RWPE2 (cell line): ENCODE measurements around the gene TSFM.

ENCODE experiments used
- ATAC-seq: fragments of 200-7000 bp; cut with Tn5 transposase; 3 replicates; pipeline ENCODE4 v1.9.1; 2021; ENCODE audit warnings: low read depth
- DNase-seq: peaks from one replicate; pipeline ENCODE4 v3.0.0-alpha.2; 2020; ENCODE audit warnings: low spot score
- H3K27ac ChIP-seq: fragments of 450-650 bp; 2 replicates; pipeline ENCODE4 v1.5.1; 2017; ENCODE audit warnings: mild to moderate bottlenecking; ENCODE audit not compliant: poor library complexity, severe bottlenecking
- H3K27me3 ChIP-seq: fragments of 250-450 bp; sonication (Bioruptor Pico); 2 replicates; pipeline ENCODE4 v1.5.1; 2021; ENCODE audit warnings: mild to moderate bottlenecking, moderate library complexity; ENCODE audit not compliant: insufficient read depth, poor library complexity, severe bottlenecking
- H3K36me3 ChIP-seq: fragments of 250-450 bp; sonication (Bioruptor Pico); 2 replicates; pipeline ENCODE4 v1.5.1; 2020; ENCODE audit warnings: low read depth, mild to moderate bottlenecking, moderate library complexity
- H3K4me1 ChIP-seq: fragments of 250-450 bp; sonication (Bioruptor Pico); 2 replicates; pipeline ENCODE4 v1.5.1; 2021; ENCODE audit warnings: mild to moderate bottlenecking, moderate library complexity; ENCODE audit not compliant: insufficient read depth, poor library complexity, severe bottlenecking
- H3K4me3 ChIP-seq: fragments of 250-450 bp; sonication (Bioruptor Pico); 2 replicates; pipeline ENCODE4 v1.5.1; 2021; ENCODE audit warnings: mild to moderate bottlenecking, moderate library complexity; ENCODE audit not compliant: severe bottlenecking
- H3K9me3 ChIP-seq: fragments of 250-450 bp; sonication (Bioruptor Pico); 2 replicates; pipeline ENCODE4 v1.5.1; 2021; ENCODE audit warnings: mild to moderate bottlenecking, moderate library complexity; ENCODE audit not compliant: severe bottlenecking
- TF ChIP-seq, protein P1 (sequence below): fragments of 450-650 bp; IDR thresholded peaks from one replicate; pipeline ENCODE4 v1.5.1; 2017; ENCODE audit warnings: mild to moderate bottlenecking, moderate library complexity; ENCODE audit not compliant: poor library complexity, severe bottlenecking

Gene TSFM

DNA sequence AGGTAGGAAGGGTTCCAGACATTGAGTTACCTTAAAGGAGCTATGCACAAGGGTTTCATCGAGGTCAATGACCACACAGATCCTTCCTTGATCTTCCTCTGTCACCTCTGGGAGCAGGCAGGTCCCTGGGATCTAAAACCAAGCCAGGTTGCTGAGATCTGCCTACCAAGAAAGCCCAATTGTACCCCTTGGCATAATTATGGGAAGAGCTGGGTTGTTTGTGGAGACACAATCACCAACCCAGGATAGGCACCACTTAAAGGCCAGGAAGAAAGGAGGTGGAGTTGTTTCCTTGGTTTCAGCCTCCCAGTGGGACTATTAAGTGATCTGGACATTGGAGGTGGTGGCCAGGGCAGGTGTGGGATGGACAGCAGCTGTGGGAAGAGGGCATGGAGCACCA is 44.4 kb downstream of the TSFM start:
- ATAC-seq (no peak), DNase-seq (no peak)
- H3K4me1 ChIP-seq = no peaks in the 10 kb centered on the region
- H3K4me3 ChIP-seq = no peak overlapping the region
- no peak overlapping the region for H3K27ac ChIP-seq
- no peaks in the 10 kb centered on the region for H3K9me3 ChIP-seq
- H3K27me3 ChIP-seq = no peaks in the 10 kb centered on the region
- TF ChIP-seq, protein P1, sequence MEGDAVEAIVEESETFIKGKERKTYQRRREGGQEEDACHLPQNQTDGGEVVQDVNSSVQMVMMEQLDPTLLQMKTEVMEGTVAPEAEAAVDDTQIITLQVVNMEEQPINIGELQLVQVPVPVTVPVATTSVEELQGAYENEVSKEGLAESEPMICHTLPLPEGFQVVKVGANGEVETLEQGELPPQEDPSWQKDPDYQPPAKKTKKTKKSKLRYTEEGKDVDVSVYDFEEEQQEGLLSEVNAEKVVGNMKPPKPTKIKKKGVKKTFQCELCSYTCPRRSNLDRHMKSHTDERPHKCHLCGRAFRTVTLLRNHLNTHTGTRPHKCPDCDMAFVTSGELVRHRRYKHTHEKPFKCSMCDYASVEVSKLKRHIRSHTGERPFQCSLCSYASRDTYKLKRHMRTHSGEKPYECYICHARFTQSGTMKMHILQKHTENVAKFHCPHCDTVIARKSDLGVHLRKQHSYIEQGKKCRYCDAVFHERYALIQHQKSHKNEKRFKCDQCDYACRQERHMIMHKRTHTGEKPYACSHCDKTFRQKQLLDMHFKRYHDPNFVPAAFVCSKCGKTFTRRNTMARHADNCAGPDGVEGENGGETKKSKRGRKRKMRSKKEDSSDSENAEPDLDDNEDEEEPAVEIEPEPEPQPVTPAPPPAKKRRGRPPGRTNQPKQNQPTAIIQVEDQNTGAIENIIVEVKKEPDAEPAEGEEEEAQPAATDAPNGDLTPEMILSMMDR = no peak
- peaks cover 74% of the 10 kb centered on the region for H3K36me3 ChIP-seq

DNA sequence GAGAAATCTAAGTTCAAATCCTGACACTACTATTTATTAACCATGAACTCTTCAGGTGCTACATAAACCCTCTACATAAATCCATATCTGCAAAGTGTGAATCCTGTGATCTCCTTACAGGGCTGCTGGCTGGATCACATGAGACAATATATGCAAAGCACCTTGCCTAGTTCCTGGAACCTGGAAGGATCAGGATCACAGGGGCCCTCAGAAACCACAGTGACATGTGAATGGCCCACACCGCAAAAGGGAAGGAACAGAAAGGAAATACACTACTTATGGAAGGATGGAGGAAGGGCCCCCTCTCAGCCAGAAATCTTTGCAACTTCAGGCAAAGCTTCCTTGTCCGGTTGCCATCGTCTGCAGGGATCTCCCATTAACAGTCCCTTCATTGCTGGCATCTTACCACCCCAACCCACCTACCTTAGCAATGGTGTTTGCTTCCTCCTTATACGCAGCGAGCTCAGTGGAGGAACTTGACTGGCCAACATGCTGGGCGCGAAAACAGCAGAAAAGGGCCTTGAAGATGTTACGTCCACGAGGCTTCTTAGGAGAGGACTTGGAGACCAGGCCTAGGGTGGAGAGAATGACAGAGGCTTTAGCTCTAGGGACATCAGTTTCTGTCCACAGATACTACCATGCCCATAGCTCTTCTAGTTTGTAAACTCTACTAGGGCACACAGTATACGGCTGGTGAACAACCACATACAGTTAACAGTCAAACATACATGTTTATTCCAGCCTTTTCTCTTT is 46.6 kb downstream of the TSFM start:
- ATAC-seq (no peak), DNase-seq (no peak)
- H3K36me3 ChIP-seq = peaks cover 55% of the 10 kb centered on the region
- no peak overlapping the region for H3K27ac ChIP-seq
- TF ChIP-seq, protein P1 = no peak
- H3K4me3 ChIP-seq = no peak overlapping the region
- no peaks in the 10 kb centered on the region for H3K9me3 ChIP-seq
- no peaks in the 10 kb centered on the region for H3K4me1 ChIP-seq
- no peaks in the 10 kb centered on the region for H3K27me3 ChIP-seq

DNA sequence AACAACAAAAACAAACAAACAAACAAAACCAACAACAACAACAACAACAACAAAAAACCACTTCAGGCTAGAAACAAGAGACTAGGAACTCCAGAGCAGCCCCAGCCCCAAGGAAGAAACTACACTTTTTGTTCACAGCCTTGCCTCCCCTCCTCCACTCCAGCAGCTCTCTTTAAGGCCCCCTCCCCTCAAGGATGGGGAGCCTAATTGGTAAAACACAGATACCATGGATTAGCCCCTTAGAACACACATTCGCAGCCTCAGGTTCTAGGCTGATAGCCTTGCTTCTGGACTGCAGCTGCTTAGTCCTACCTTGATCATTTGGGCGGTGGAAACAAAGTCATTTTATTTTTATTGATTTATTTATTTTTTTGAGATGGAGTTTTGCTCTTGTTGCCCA is 47.8 kb downstream of the TSFM start:
- no peak overlapping the region for H3K4me3 ChIP-seq
- ATAC-seq = no peak
- H3K36me3 ChIP-seq = peaks cover 46% of the 10 kb centered on the region

DNA sequence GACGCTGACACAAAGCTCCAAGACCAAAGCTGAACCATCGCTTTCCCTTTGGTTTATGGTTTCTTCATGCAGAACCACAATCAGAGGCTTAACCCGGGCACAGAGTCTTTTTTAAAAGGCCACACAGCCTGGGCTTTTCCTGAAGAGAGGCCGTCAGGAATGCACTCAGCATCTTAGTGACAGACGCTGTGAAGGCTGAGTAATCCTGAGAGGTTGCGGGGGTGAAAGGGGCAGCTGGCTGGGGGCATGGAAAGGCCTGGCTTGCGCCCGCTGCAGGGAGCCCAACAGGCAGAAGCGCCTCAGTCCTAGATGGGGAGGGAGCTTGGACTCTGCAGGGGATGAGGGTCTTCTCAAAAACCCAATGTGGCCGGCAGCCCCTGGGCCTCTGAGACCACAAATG is 50.4 kb downstream of the TSFM start:
- no peaks in the 10 kb centered on the region for H3K9me3 ChIP-seq
- no peak overlapping the region for H3K27ac ChIP-seq
- peaks cover 24% of the 10 kb centered on the region for H3K4me1 ChIP-seq
- H3K27me3 ChIP-seq = no peaks in the 10 kb centered on the region
- no peak overlapping the region for H3K4me3 ChIP-seq
- no peak for ATAC-seq
- peaks cover 20% of the 10 kb centered on the region for H3K36me3 ChIP-seq
- DNase-seq = no peak
- TF ChIP-seq, protein P1 = no peak

More for the DNA sequence above, 47.8 kb downstream of the TSFM start:
- Histone ChIP-seq H3K27me3 (no peaks in the 10 kb centered on the region), H3K27ac (no peak overlapping the region), H3K9me3 (no peaks in the 10 kb centered on the region), H3K4me1 (no peaks in the 10 kb centered on the region)
- DNase-seq = no peak
- TF ChIP-seq, protein P1 = no peak

GRCh38 chr12:57833672-57834071 is 51.1 kb downstream of the TSFM start:
- Histone ChIP-seq H3K36me3 (peaks cover 13% of the 10 kb centered on the region), H3K27me3 (no peaks in the 10 kb centered on the region), H3K27ac (no peak overlapping the region), H3K4me1 (peaks cover 31% of the 10 kb centered on the region), H3K4me3 (no peak overlapping the region), H3K9me3 (no peaks in the 10 kb centered on the region)
- TF ChIP-seq, protein P1 = no peak
- DNase-seq (no peak), ATAC-seq (no peak)
